ENCODE measurements around the gene ATG7.

ATG7 gene

DNA sequence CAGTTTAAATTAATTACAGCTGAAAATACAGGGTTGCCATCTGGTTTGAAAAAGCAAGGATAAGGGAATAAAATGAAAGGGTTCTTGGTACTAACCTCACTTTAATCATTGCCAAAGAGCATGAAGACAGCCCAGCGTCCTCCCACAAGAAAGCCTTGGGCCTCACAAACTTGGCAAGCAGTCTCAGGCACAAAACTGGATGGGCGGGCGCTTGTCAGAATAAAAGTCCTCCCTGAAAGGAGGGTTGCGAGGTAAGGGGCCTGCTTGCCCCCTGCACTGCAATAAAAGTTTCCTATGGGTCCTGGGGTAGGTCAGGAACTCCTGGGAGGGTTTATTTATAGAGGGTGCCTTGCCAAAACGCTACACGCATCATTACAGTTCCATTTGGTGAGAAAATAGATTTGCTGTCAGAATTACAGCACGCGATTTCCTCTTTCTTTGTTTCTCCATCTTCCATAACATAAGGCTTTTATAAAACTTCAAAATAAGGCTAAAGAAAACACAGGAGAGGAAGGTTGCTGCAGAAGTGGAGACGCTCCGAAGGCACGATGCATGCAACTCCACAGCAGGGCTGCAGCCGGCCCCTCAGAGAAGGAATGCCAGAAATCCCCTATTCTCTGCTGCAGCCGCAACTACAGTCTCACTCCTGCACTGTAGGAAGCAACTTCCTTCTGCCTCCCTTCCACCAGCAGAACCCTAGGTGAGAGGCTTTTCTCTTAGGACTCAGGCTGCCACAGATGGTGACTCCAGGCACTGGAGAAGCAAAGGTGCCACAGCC, 310.2 kb downstream of the ATG7 start:
- no peak overlapping the region for H3K4me3 Mint-ChIP-seq

DNA sequence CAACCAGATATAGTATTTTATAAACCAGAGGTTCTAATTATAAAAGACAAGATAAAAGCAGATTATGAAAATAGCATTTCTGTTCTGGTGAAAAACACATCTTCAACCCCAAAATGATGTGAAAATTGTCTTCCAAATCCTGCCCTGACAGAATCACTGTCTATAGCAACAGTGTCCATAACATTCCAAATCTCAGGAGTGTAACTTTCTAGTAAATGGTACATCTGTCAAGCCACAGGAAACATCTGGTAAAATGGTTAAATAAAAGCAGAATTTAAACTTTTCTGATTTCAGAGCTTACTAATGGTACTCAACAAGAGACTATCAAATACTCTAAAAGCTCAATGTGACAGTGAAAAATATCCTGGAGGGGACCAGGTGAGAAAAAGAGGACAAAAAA, 311.0 kb downstream of the ATG7 start:
- Mint-ChIP-seq H3K36me3 (ENCODE audit: insufficient read depth) (peaks cover 13% of the 10 kb centered on the region), H3K4me3 (no peak overlapping the region), H3K9me3 (no peaks in the 10 kb centered on the region), H3K27ac (ENCODE audit: low read depth) (no peak overlapping the region), H3K4me1 (peaks cover 70% of the 10 kb centered on the region), H3K27me3 (no peaks in the 10 kb centered on the region)
- DNase-seq (ENCODE audit: low spot score in 2 of 2) (no peak), ATAC-seq (replicated peaks; ENCODE audit: extremely low read depth, poor library complexity, severe bottlenecking) (no peak)

More for the DNA sequence above, 310.2 kb downstream of the ATG7 start:
- ATAC-seq (replicated peaks; ENCODE audit: extremely low read depth, poor library complexity, severe bottlenecking), result no peak
- peaks cover 70% of the 10 kb centered on the region for H3K4me1 Mint-ChIP-seq
- no peaks in the 10 kb centered on the region for H3K27me3 Mint-ChIP-seq
- H3K27ac Mint-ChIP-seq (ENCODE audit: low read depth), result no peak overlapping the region
- peaks cover 12% of the 10 kb centered on the region for H3K36me3 Mint-ChIP-seq (ENCODE audit: insufficient read depth)
- DNase-seq (ENCODE audit: low spot score in 2 of 2), result no peak
- no peaks in the 10 kb centered on the region for H3K9me3 Mint-ChIP-seq

DNA sequence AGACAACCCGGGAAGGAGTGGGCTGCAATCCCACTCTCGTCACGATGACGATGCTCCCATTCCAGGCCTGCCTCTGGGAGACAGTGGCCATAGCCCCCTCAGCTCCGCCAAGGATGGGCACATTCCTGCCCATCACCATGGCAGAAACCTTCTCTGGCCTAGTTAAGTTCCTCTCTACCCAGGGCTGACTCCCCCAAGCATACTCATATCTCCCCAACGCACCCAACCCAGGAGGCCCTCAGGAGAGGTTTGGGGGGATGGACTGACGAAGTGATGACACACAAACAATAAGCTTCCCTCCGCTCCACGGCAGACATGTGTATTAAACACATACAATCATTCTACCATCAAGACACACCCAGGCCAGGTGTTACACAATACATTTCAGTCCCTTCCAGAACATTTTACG, 311.4 kb downstream of the ATG7 start:
- peaks cover 73% of the 10 kb centered on the region for H3K4me1 Mint-ChIP-seq
- DNase-seq (ENCODE audit: low spot score in 2 of 2) (no peak), ATAC-seq (replicated peaks; ENCODE audit: extremely low read depth, poor library complexity, severe bottlenecking) (no peak)
- no peaks in the 10 kb centered on the region for H3K27me3 Mint-ChIP-seq
- no peak overlapping the region for H3K27ac Mint-ChIP-seq (ENCODE audit: low read depth)
- H3K4me3 Mint-ChIP-seq, result no peak overlapping the region
- no peaks in the 10 kb centered on the region for H3K9me3 Mint-ChIP-seq
- H3K36me3 Mint-ChIP-seq (ENCODE audit: insufficient read depth), result peaks cover 13% of the 10 kb centered on the region

DNA sequence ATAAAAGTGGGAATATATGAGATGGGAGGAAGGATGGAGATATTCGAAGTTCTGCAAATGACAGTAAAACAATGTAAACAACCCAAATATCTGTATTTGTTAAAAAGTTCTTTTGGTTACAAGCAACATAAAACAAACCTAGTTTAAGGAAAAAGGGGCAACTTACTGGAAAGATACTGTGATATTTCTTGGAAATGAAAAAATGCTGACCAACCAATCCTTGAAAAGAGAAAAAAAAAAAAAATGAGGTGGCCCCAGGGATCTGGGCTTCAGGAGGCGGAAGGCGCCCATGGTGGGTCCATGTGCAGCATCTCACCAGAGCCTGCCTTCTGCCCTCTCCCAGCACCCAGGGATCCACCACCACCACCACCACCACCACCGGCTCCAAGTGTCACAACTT, 312.4 kb downstream of the ATG7 start:
- Mint-ChIP-seq H3K4me1 (peaks cover 78% of the 10 kb centered on the region), H3K27ac (ENCODE audit: low read depth) (peak overlapping the region; percentile 20), H3K27me3 (no peaks in the 10 kb centered on the region), H3K9me3 (no peaks in the 10 kb centered on the region), H3K36me3 (ENCODE audit: insufficient read depth) (peaks cover 10% of the 10 kb centered on the region), H3K4me3 (no peak overlapping the region)
- DNase-seq (ENCODE audit: low spot score in 2 of 2) (no peak), ATAC-seq (replicated peaks; ENCODE audit: extremely low read depth, poor library complexity, severe bottlenecking) (no peak)

GRCh38 chr3:11587766-11588165, 315.6 kb downstream of the ATG7 start:
- ATAC-seq (replicated peaks; ENCODE audit: extremely low read depth, poor library complexity, severe bottlenecking) (no peak), DNase-seq (ENCODE audit: low spot score in 2 of 2) (no peak)
- Mint-ChIP-seq H3K27me3 (no peaks in the 10 kb centered on the region), H3K4me1 (peaks cover 80% of the 10 kb centered on the region), H3K9me3 (no peaks in the 10 kb centered on the region), H3K27ac (ENCODE audit: low read depth) (peak overlapping the region; percentile 56), H3K36me3 (ENCODE audit: insufficient read depth) (peaks cover 4% of the 10 kb centered on the region), H3K4me3 (no peak overlapping the region)

DNA sequence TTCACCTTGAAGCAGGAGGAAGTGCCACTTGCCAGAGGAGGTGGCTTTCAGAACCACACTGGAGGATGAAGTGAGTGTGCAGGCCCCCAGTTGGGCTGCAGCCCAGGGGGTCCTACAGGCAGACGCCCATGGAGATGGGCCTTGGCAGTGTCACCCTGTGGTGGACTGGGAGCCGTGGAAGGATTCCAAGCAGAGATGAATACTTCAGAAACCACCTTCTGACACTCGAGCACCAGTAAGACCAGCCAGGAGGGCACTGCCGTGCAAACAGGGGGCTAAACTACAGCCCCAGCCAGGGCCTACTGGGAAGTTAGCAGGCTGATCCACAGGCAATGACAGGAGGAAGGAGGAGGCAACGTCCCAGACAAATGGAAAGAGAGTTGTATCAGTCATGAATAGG, 316.1 kb downstream of the ATG7 start:
- no peaks in the 10 kb centered on the region for H3K27me3 Mint-ChIP-seq
- H3K4me3 Mint-ChIP-seq, result no peak overlapping the region
- DNase-seq (ENCODE audit: low spot score in 2 of 2), result no peak
- H3K4me1 Mint-ChIP-seq, result peaks cover 80% of the 10 kb centered on the region
- peaks cover 3% of the 10 kb centered on the region for H3K36me3 Mint-ChIP-seq (ENCODE audit: insufficient read depth)
- H3K9me3 Mint-ChIP-seq, result no peaks in the 10 kb centered on the region
- H3K27ac Mint-ChIP-seq (ENCODE audit: low read depth), result peak overlapping the region; percentile 56
- no peak for ATAC-seq (replicated peaks; ENCODE audit: extremely low read depth, poor library complexity, severe bottlenecking)

DNA sequence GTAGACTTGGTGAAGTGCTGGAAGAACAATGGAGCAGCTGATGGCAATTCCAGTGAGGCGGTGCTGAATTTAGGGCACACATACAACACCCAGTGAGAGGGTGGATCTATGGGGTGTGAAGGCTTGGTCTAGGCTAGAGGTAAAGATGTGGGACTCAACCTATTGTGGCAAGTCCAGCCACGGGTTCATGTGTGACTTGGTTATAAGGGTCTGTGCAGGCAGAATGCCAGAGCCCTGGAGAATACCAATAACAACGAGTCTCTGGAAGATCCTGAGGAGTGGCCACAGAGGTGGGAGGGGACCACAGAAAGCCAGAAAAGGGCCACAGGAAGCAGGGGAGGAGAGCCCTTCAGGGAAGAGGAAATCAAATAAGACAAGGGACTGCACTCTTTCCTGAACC, 316.6 kb downstream of the ATG7 start:
- H3K4me1 Mint-ChIP-seq, result peaks cover 80% of the 10 kb centered on the region
- ATAC-seq (replicated peaks; ENCODE audit: extremely low read depth, poor library complexity, severe bottlenecking), result no peak
- peak overlapping the region; percentile 56 for H3K27ac Mint-ChIP-seq (ENCODE audit: low read depth)
- peaks cover 5% of the 10 kb centered on the region for H3K36me3 Mint-ChIP-seq (ENCODE audit: insufficient read depth)
- no peak overlapping the region for H3K4me3 Mint-ChIP-seq
- H3K9me3 Mint-ChIP-seq, result no peaks in the 10 kb centered on the region
- no peak for DNase-seq (ENCODE audit: low spot score in 2 of 2)
- H3K27me3 Mint-ChIP-seq, result no peaks in the 10 kb centered on the region

- no peak overlapping the region for H3K4me3 Mint-ChIP-seq
- H3K9me3 Mint-ChIP-seq, result no peaks in the 10 kb centered on the region
- peaks cover 75% of the 10 kb centered on the region for H3K4me1 Mint-ChIP-seq
- H3K36me3 Mint-ChIP-seq (ENCODE audit: insufficient read depth), result peaks cover 5% of the 10 kb centered on the region
- no peaks in the 10 kb centered on the region for H3K27me3 Mint-ChIP-seq
- no peak for ATAC-seq (replicated peaks; ENCODE audit: extremely low read depth, poor library complexity, severe bottlenecking)
- DNase-seq (ENCODE audit: low spot score in 2 of 2), result no peak
- H3K27ac Mint-ChIP-seq (ENCODE audit: low read depth), result no peak overlapping the region
These were observed 317.5 kb downstream of the ATG7 start for GRCh38 chr3:11589706-11590105.

DNA sequence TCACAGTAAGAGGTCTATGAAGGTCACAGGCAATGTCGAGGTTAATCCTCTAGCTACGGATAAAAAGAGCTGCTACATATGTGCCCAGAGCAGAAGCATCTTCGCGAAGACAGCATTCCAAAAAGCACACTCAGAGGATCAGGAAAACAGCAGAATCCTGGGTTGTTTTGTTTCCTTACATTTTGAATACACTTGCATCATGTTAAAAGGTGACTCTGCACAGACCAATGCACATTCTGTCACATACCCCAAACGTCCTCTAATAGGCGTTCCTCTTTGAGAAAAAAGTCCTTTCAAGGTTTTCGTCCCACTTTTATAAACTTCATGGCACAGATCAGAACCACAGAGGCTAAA, 318.8 kb downstream of the ATG7 start:
- no peak overlapping the region for H3K4me3 Mint-ChIP-seq
- H3K9me3 Mint-ChIP-seq, result no peaks in the 10 kb centered on the region
- ATAC-seq (replicated peaks; ENCODE audit: extremely low read depth, poor library complexity, severe bottlenecking), result no peak
- H3K36me3 Mint-ChIP-seq (ENCODE audit: insufficient read depth), result peaks cover 5% of the 10 kb centered on the region
- no peaks in the 10 kb centered on the region for H3K27me3 Mint-ChIP-seq
- DNase-seq (ENCODE audit: low spot score in 2 of 2), result no peak
- peaks cover 68% of the 10 kb centered on the region for H3K4me1 Mint-ChIP-seq
- no peak overlapping the region for H3K27ac Mint-ChIP-seq (ENCODE audit: low read depth)

- no peak overlapping the region for H3K27ac Mint-ChIP-seq (ENCODE audit: low read depth)
- H3K36me3 Mint-ChIP-seq (ENCODE audit: insufficient read depth), result peaks cover 5% of the 10 kb centered on the region
- H3K4me1 Mint-ChIP-seq, result peaks cover 63% of the 10 kb centered on the region
- DNase-seq (ENCODE audit: low spot score in 2 of 2) (no peak), ATAC-seq (replicated peaks; ENCODE audit: extremely low read depth, poor library complexity, severe bottlenecking) (no peak)
- no peak overlapping the region for H3K4me3 Mint-ChIP-seq
- no peaks in the 10 kb centered on the region for H3K9me3 Mint-ChIP-seq
- no peaks in the 10 kb centered on the region for H3K27me3 Mint-ChIP-seq
These were observed 319.4 kb downstream of the ATG7 start for GRCh38 chr3:11591391-11592282.

DNA sequence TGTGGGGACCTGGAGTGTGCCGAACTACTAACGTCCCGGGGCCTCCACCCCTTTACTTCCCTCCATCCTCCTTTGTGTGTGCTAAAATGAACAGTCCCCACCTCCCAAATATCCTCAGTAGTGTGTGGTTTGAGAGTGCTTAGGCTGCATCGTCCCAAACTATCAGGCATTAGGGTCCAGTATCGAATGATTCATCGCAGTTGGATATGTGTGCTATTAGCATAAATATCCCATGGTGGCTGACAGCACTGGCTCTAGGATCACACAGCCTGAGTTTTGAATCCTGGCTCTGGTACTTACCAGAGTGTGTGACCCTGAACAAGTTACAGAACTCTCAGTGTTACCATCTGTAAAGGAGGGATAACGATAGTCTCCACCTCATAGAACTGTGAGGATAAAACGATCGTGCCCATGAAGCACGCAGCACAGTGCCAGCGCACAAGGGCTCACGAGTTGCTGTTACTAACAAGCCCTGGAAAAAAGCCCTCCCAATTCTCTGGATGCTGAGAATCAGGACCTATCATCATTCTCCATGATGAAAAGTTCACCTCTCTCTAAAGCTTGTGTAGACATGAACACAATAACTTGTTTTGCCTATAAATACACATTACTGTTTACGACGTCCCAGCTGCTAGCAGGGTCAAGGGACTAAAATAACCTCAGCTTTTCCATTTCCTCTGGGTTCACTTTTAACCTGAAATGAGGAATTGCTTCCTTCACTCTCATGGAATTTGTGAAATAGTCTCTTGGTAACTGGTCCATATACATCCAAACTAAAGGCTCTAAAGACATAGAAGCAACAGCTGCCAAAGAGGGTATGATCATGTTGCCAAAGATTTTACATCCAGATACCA, 320.5 kb downstream of the ATG7 start:
- Mint-ChIP-seq H3K4me3 (no peak overlapping the region), H3K36me3 (ENCODE audit: insufficient read depth) (peaks cover 3% of the 10 kb centered on the region), H3K4me1 (peaks cover 58% of the 10 kb centered on the region), H3K27ac (ENCODE audit: low read depth) (no peak overlapping the region), H3K27me3 (no peaks in the 10 kb centered on the region), H3K9me3 (no peaks in the 10 kb centered on the region)
- DNase-seq (ENCODE audit: low spot score in 2 of 2) (no peak), ATAC-seq (replicated peaks; ENCODE audit: extremely low read depth, poor library complexity, severe bottlenecking) (no peak)

- no peak overlapping the region for H3K4me3 Mint-ChIP-seq
- no peak overlapping the region for H3K27ac Mint-ChIP-seq (ENCODE audit: low read depth)
- ATAC-seq (replicated peaks; ENCODE audit: extremely low read depth, poor library complexity, severe bottlenecking) (no peak), DNase-seq (ENCODE audit: low spot score in 2 of 2) (no peak)
- H3K27me3 Mint-ChIP-seq, result no peaks in the 10 kb centered on the region
- H3K9me3 Mint-ChIP-seq, result no peaks in the 10 kb centered on the region
- H3K36me3 Mint-ChIP-seq (ENCODE audit: insufficient read depth), result peaks cover 6% of the 10 kb centered on the region
- peaks cover 55% of the 10 kb centered on the region for H3K4me1 Mint-ChIP-seq
These were observed 321.3 kb downstream of the ATG7 start for GRCh38 chr3:11593318-11594034.
